Thoracic aorta (tissue), 2 donors: ENCODE data around the gene TANK. TPM values are rescaled to one million over a fixed set of nuclear protein-coding genes. Genes with fewer than 3 reads are reported as not detected.
"Not testable (repeated sequence)": the region's sequence is repeated elsewhere in the genome, so short reads cannot be mapped to it uniquely, and the experiment has no call there.

Experiments
- ATAC-seq: fragments of 150-250 bp; one replicate; pipeline ENCODE4 v1.8.0; 2017; ENCODE audit warnings: low read depth; ENCODE audit not compliant: insufficient number of reproducible peaks, low FRiP score
- DNase-seq: peaks from one replicate; pipeline ENCODE4 v3.0.0-alpha.2; 2020; ENCODE audit warnings: low spot score
- H3K27ac ChIP-seq, 2 donors: fragments of 200-600 bp; sonication (generic); 1 replicate in 1 of 2; 2 replicates in 1 of 2; pipeline ENCODE4 v1.5.1; 2016; ENCODE audit warnings: mild to moderate bottlenecking in 2 of 2, moderate library complexity in 2 of 2
- H3K27me3 ChIP-seq: fragments of 200-600 bp; sonication (generic); replicated peaks from 2 replicates; pipeline ENCODE4 v1.6.0; 2016; ENCODE audit warnings: mild to moderate bottlenecking; ENCODE audit not compliant: insufficient read depth
- H3K36me3 ChIP-seq: fragments of 200-600 bp; sonication (generic); one replicate; pipeline ENCODE4 v1.5.1; 2016
- H3K4me1 ChIP-seq, 2 donors: fragments of 200-600 bp; sonication (generic); 1 replicate in 1 of 2; 2 replicates in 1 of 2; pipeline versions ENCODE4 v1.5.1 to v1.6.0; 2016; ENCODE audit warnings: low read depth in 2 of 2, mild to moderate bottlenecking in 1 of 2; ENCODE audit not compliant: control insufficient read depth in 1 of 2
- H3K4me3 ChIP-seq: fragments of 200-600 bp; sonication (generic); 2 replicates; pipeline ENCODE4 v1.5.1; 2016; ENCODE audit warnings: mild to moderate bottlenecking
- H3K9me3 ChIP-seq: fragments of 200-600 bp; sonication (generic); 2 replicates; pipeline ENCODE4 v1.5.1; 2016
- total RNA-seq, 2 donors: library from RNA; depleted of rRNA; stranded (reverse); fragments of >200 nt; gene quantifications; one replicate each; pipeline versions ENCODE4 v1.1.0 to v1.2.3, GENCODE V29; 2016
- TF ChIP-seq, protein P1 (sequence below): fragments of 200-600 bp; sonication (generic); IDR thresholded peaks from one replicate; pipeline ENCODE4 v1.5.1; 2019; ENCODE audit warnings: antibody characterized with exemption

The TANK gene
- total RNA-seq, 2 donors from 2014 or later = 59.2 to 86.8 TPM

DNA sequence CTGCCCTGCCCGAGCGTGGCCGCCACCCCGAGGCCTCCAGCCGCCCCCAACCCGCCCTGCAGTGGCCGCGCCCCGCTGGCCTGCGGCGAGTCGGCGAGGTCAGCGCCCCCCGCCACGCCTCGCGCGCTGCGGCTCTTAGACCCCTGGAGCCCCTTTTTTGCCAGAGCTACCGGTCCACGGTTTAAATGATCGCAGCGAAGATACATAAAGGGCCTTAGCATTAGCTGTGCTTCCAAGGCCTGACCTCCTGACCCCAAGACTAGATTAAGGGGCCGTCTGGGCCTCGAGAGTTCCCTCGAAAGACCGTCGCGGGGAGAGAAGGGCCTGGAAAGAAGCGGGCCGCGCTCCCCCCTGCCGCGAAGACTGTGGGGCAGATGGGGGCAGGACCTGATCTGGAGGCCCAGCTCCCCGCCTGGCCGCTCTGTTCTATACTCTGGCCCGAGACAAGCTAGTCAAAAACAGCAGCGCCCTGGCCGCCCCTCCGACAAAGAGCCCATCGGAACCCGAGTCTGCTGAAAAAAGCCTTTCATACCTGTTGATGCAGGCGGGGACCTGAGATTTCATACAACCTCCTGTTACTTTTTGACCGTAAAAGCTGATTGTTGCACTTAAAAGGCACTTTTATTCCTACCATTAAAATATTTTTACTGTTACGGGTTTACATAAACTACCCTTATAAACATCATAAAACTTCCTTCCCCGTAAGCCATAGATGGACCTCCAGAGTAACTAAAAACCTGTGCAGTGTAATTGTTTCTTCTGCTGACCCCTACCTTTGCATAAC is 79.3 kb downstream of the TANK start:
- no peaks in the 10 kb centered on the region for H3K36me3 ChIP-seq
- H3K27me3 ChIP-seq = no peaks in the 10 kb centered on the region
- peaks cover 5% of the 10 kb centered on the region in 2 donors for H3K4me1 ChIP-seq
- ATAC-seq (no peak), DNase-seq (no peak)
- H3K27ac ChIP-seq = no peak overlapping the region
- H3K9me3 ChIP-seq = no peaks in the 10 kb centered on the region
- peak overlapping the region; percentile 82 for H3K4me3 ChIP-seq
- TF ChIP-seq, protein P1, sequence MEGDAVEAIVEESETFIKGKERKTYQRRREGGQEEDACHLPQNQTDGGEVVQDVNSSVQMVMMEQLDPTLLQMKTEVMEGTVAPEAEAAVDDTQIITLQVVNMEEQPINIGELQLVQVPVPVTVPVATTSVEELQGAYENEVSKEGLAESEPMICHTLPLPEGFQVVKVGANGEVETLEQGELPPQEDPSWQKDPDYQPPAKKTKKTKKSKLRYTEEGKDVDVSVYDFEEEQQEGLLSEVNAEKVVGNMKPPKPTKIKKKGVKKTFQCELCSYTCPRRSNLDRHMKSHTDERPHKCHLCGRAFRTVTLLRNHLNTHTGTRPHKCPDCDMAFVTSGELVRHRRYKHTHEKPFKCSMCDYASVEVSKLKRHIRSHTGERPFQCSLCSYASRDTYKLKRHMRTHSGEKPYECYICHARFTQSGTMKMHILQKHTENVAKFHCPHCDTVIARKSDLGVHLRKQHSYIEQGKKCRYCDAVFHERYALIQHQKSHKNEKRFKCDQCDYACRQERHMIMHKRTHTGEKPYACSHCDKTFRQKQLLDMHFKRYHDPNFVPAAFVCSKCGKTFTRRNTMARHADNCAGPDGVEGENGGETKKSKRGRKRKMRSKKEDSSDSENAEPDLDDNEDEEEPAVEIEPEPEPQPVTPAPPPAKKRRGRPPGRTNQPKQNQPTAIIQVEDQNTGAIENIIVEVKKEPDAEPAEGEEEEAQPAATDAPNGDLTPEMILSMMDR = no peak

DNA sequence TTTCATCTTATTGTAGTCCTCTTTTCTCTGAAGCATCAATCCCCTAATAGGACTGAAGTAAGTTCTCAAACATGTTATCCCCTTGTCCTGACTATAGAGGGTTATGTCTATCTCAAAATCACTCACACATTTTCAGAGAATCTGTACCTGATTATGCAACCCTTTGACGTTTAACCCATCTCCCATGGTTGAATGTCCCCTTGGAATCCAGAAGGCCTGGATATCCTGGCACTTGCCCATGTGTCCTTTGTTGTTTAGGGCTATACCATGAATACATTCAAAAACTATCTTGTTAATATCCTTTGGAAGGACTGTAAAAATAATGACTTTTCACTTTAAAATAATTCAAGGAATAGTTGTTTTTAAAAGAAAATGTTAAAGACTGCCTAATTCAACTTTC is 81.7 kb downstream of the TANK start:
- no peak for DNase-seq
- H3K27me3 ChIP-seq = no peaks in the 10 kb centered on the region

DNA sequence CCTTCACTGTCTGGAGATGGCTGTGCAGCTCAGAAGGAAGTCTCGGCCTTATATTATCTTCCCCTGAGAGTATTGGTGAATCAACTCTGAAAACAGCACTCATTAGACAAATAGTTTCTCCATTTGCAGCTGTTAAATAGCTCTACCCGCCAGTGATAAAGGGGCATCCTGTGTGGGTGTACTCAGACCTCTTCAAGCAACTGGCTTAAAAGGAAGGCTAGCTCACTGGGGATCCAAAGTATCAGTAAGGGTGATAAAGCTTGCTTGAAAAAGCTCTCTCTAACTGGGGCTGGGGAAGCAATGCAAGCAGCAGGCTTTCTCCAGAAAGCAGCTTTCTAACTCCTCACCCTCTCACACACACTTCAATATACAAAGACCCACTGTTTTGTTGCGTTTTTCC is 83.1 kb downstream of the TANK start:
- Histone ChIP-seq H3K27me3 (no peaks in the 10 kb centered on the region), H3K4me3 (no peak overlapping the region), H3K27ac (no peak overlapping the region), H3K36me3 (no peaks in the 10 kb centered on the region), H3K9me3 (no peaks in the 10 kb centered on the region), H3K4me1 (no peaks in the 10 kb centered on the region)
- ATAC-seq (no peak), DNase-seq (no peak)
- TF ChIP-seq, protein P1 = no peak

More for the DNA sequence above, 81.7 kb downstream of the TANK start:
- TF ChIP-seq, protein P1 = no peak
- H3K4me1 ChIP-seq = peaks cover 5% of the 10 kb centered on the region in 2 donors
- H3K36me3 ChIP-seq = no peaks in the 10 kb centered on the region
- H3K27ac ChIP-seq = no peak overlapping the region
- no peak for ATAC-seq
- no peaks in the 10 kb centered on the region for H3K9me3 ChIP-seq
- no peak overlapping the region for H3K4me3 ChIP-seq

- Histone ChIP-seq H3K36me3 (no peaks in the 10 kb centered on the region), H3K9me3 (no peaks in the 10 kb centered on the region), H3K4me1 (no peaks in the 10 kb centered on the region), H3K27me3 (no peaks in the 10 kb centered on the region), H3K4me3 (peak overlapping the region; percentile 57), H3K27ac (no peak overlapping the region)
- no peak for ATAC-seq
- DNase-seq = no peak
- TF ChIP-seq, protein P1 = no peak
Measured at GRCh38 chr2:161243905-161244304, 83.7 kb downstream of the TANK start.

DNA sequence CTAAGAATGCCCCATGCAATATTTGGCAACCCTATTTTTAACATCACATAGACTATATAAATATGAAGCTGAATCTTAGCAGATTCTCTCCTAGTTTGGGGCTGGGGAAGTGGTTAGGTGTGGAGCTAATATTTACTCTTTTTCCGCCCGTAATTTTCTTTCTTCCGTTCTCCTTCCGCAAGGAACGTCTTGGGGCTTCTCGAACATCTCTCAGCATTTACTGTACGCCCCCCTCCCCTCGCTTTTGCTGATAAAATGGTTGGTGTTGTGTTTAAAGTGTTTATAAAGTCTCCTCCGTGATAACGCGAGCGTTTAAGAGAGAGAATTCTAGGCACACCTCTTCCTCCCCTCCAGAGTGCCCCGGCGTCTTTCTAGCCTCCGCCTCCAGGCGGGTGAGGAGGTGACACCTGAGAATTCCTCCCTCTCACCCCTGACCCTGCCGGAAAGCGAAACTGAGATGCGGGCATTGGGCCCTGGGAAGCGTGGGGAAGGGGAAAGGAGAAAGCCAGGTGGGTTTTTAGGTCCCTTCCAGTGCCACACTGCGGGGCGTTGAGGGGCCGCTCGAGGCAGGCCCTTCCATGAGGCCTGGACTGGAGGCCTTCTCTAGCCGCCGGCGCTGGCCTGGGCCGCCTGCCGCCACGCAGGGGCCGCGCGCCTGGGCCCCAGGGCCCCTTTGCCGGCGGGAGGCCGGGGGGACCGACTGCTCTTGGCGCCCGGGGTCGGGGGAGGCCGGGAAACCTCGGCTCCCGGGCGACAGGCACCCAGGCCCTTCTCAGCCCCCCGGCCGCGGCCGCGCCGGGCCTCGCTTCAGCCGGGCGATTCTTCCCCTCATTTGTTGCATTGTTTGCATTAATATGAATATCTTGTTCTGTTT is 84.4 kb downstream of the TANK start:
- not testable (repeated sequence) for H3K4me1 ChIP-seq, H3K9me3 ChIP-seq, H3K36me3 ChIP-seq, ATAC-seq, H3K27me3 ChIP-seq, H3K27ac ChIP-seq, DNase-seq
- H3K4me3 ChIP-seq = peak overlapping the region; percentile 57
